Small intestine (tissue), 16 donors: ENCODE results near the gene MAML2. TPM values are rescaled to one million over a fixed set of nuclear protein-coding genes. Genes with fewer than 3 reads are reported as not detected.

ENCODE experiments used
- DNase-seq, 2 donors: peaks; one replicate each; pipeline versions ENCODE4 v3.0.0 to v3.0.0-alpha.2; 2013
- FAIRE-seq: peaks from 2 replicates; lab custom pipeline; 2012; peaks lifted over from hg19 to GRCh38; lab: Jason Lieb, UNC
- H3K27ac ChIP-seq, 3 donors: one replicate each; pipeline ENCODE4 v1.5.1; 2013; ENCODE audit warnings: low read length in 2 of 3, mild to moderate bottlenecking in 2 of 3, control low read depth in 1 of 3, inconsistent platforms in 1 of 3, low read depth in 1 of 3, moderate library complexity in 1 of 3
- H3K27me3 ChIP-seq, 3 donors: one replicate each; pipeline ENCODE4 v1.6.1; 2013; ENCODE audit warnings: low read length in 3 of 3, inconsistent platforms in 1 of 3; ENCODE audit not compliant: control insufficient read depth in 3 of 3, insufficient read depth in 3 of 3
- H3K36me3 ChIP-seq, 3 donors: one replicate each; pipeline ENCODE4 v1.6.1; 2013; ENCODE audit warnings: low read length in 3 of 3, inconsistent platforms in 1 of 3, low read depth in 1 of 3, mild to moderate bottlenecking in 1 of 3, moderate library complexity in 1 of 3; ENCODE audit not compliant: control insufficient read depth in 3 of 3, insufficient read depth in 2 of 3
- H3K4me1 ChIP-seq, 3 donors: one replicate each; pipeline ENCODE4 v1.6.1; 2013; ENCODE audit warnings: low read length in 2 of 3, inconsistent platforms in 1 of 3, low read depth in 1 of 3, mild to moderate bottlenecking in 1 of 3, moderate library complexity in 1 of 3; ENCODE audit not compliant: control insufficient read depth in 3 of 3, insufficient read depth in 2 of 3
- H3K4me3 ChIP-seq, 3 donors: one replicate each; pipeline ENCODE4 v1.5.1; 2013; ENCODE audit warnings: low read length in 3 of 3, control low read depth in 1 of 3, inconsistent platforms in 1 of 3, low read depth in 1 of 3, mild to moderate bottlenecking in 1 of 3, moderate library complexity in 1 of 3
- H3K9me3 ChIP-seq, 2 donors: one replicate each; pipeline ENCODE4 v1.6.1; 2013; ENCODE audit warnings: low read depth in 1 of 2, low read length in 1 of 2; ENCODE audit not compliant: control insufficient read depth in 2 of 2, insufficient read depth in 1 of 2
- whole genome bisulfite sequencing, 3 donors: extraction: QIAGEN DNeasy Blood & Tissue Kit; methylation state at CpG; one replicate each; pipeline ENCODE4 v1.1.7; 2013; 5-methylcytosine and 5-hydroxymethylcytosine counted together
- long read RNA-seq, 10 donors: transcript quantifications; one replicate each; lab custom pipeline, GENCODE V29; 2026
- polyA plus RNA-seq, 4 donors: library from polyadenylated mRNA; stranded (reverse) in 3 of 4; unstranded in 1 of 4; fragments of 200-250 nt in 3 of 4; fragments of 120-200 nt in 1 of 4; gene quantifications; one replicate each; pipeline versions ENCODE4 v1.2.1 to v1.2.3, GENCODE V29; 2013
- donor health status: healthy with polysubstance abuse.
- donor health status: control.
- donor health status: control.
- donor health status: Bipolar disorder and iron deficiency.
- donor health status: healthy.

MAML2 gene
- 10 to 100 TPM in 1 of 4 donors, 1 to 10 TPM in 1, under 1 TPM in 2; 0.45 to 11.6 (median 1.6) TPM for polyA plus RNA-seq
- long read RNA-seq, donor 1, partial matches to known transcripts, result 25 of 29 reads
- long read RNA-seq, donor 1, other reads (novel, unspliced or antisense), result 0 of 29 reads
- long read RNA-seq, donor 2, partial matches to known transcripts, result 0 of 2 reads
- long read RNA-seq, donor 2, other reads (novel, unspliced or antisense), result 0 of 2 reads
- long read RNA-seq, donor 3, result 0 reads
- long read RNA-seq, donor 4, result 0 reads
- long read RNA-seq, donor 5, result 0 reads
- long read RNA-seq, donor 6, partial matches to known transcripts, result 0 of 3 reads
- long read RNA-seq, donor 6, other reads (novel, unspliced or antisense), result 0 of 3 reads
- long read RNA-seq, donor 7, result 0 reads
- long read RNA-seq, donor 8, partial matches to known transcripts, result 0 of 1 reads
- long read RNA-seq, donor 8, other reads (novel, unspliced or antisense), result 0 of 1 reads
- long read RNA-seq, donor 9, result 0 reads
- long read RNA-seq, donor 10, partial matches to known transcripts, result 15 of 19 reads
- long read RNA-seq, donor 10, other reads (novel, unspliced or antisense), result 0 of 19 reads

DNA sequence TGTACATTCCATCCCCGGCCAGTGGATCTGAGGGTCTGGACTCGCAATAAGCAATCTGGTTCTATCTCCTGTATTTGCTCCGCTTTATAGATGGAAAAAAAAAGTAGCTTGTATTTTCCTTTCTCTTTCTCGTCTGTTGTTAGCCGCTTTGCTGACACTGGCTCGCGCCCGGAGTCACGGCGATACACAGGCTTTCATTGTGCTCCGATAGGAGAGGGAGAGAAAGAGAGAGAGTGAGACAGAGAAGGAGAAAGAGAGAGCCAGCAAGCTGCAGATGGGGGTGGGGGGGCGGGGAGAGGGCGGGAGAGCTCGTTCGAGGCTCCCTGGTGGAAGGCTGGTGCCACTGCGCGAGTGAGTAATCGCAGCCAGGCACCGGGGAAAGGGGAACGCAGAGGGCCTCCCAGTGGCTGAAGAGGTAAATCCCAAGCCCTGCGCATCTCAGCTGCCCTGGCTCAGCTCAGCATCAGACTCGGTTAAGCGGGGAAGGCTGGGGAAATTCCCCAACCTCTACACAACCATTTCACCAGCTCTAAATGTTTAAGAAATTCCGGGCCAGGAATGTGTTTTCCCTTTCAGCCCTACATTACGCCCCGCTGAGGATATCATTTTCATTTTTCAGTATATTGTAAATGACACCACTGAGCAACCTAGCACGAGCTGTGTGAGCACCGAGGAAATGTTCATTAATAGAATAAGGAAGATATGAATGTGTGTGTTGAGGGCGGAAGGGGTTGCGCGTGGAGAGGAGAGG lies at the start of gene MAML2:
TSS of gene MAML2 (minus strand) at position 235 of the 751 bp plus-strand sequence. CDS start 1,300 bp downstream, outside the sequence.
- DNase-seq (peak; percentile 92), FAIRE-seq (no peak)
- Histone ChIP-seq H3K4me1 (peaks cover 4 to 31% (median 15%) of the 10 kb centered on the region in 3 donors), H3K27me3 (no peaks in the 10 kb centered on the region), H3K36me3 (no peaks in the 10 kb centered on the region), H3K9me3 (no peaks in the 10 kb centered on the region), H3K27ac (peak within 1 kb of the TSS in 2 of 3 donors; percentile 81 to 85), H3K4me3 (peak within 1 kb of the TSS; percentile 75 to 89 (median 79))
- 1 to 6% (median 2%) methylated on average over 27 to 31 of the region's 31 CpGs for WGBS, 3 donors

GRCh38 chr11:96391698-96392307 lies 48.8 kb upstream of the MAML2 start:
- WGBS, 3 donors, result 89 to 97% (median 90%) methylated on average over 3 of the region's 3 CpGs
- peaks cover 0 to 9% of the 10 kb centered on the region in 2 donors for H3K9me3 ChIP-seq
- no peaks in the 10 kb centered on the region for H3K27me3 ChIP-seq
- FAIRE-seq (no peak), DNase-seq (no peak)
- no peaks in the 10 kb centered on the region for H3K36me3 ChIP-seq
- H3K4me3 ChIP-seq, result no peak overlapping the region
- peaks cover 0 to 3% (median 3%) of the 10 kb centered on the region in 3 donors for H3K4me1 ChIP-seq
- H3K27ac ChIP-seq, result no peak overlapping the region

- peak overlapping the region; percentile 90 to 97 (median 95) for H3K27ac ChIP-seq
These were observed 47.4 kb upstream of the MAML2 start for GRCh38 chr11:96390488-96390792.

DNA sequence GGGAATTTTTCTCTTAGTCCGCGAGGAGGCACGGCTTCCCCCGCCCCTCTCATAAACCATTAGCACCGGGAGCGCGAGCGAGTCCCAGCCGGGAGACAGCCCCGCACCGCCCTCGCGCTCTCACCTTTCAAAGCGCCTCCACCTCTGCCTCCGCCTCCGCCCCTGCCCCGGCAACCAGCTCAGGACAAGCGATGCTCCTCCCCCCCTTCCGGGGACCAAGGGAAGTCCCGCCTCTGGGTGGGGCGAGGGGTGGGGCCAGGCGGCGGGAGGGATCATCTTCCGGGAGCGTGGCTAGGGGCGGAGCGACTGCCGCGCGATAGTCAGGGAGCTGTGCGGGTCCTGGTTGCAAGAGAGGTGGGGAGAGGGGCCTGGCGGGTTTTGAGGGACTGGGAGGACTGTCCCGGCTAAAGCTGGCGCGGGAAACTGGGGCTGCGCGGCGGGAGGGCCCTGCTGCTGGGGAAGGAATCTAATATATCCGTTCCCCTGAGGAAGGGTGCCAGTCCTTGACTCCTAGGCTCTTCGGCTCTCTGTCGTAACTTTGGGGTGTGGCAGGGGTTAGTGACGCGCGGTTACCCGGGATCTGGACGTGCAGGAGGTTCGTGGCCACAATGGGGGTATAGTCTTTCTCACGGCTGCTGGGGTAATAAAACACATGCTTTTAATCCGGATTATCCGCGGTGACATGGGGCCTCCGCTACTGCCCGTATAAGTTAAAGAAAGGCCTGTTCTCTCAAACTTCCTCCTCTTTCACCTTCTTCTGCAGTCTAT lies 46.9 kb upstream of the MAML2 start, which contains the start of the genes CCDC82 and JRKL:
TSS of gene CCDC82 (minus strand) at position 193 of the 768 bp plus-strand sequence. CDS start 5,165 bp downstream, outside the sequence.
TSS of gene JRKL (plus strand) at position 294 of the 768 bp plus-strand sequence. CDS start 637 bp downstream, outside the sequence.
- 1% methylated on average over 40 to 53 of the region's 53 CpGs for WGBS, 3 donors
- FAIRE-seq (no peak), DNase-seq (peak; percentile 99)
- Histone ChIP-seq H3K27me3 (no peaks in the 10 kb centered on the region), H3K4me1 (peaks cover 0 to 3% (median 3%) of the 10 kb centered on the region in 3 donors), H3K4me3 (peak within 1 kb of the TSS; percentile 47 to 94 (median 77)), H3K36me3 (peaks cover 0 to 2% (median 0%) of the 10 kb centered on the region in 3 donors), H3K9me3 (peaks cover 0 to 9% of the 10 kb centered on the region in 2 donors), H3K27ac (peak within 1 kb of the TSS; percentile 90 to 97 (median 95))

More at GRCh38 chr11:96390488-96390792, 47.4 kb upstream of the MAML2 start:
- FAIRE-seq (no peak), DNase-seq (peak in 1 of 2 donors; percentile 40)
- H3K27me3 ChIP-seq, result no peaks in the 10 kb centered on the region
- H3K4me3 ChIP-seq, result peak overlapping the region; percentile 47 to 94 (median 77)
- peaks cover 0 to 9% of the 10 kb centered on the region in 2 donors for H3K9me3 ChIP-seq
- peaks cover 0 to 3% (median 3%) of the 10 kb centered on the region in 3 donors for H3K4me1 ChIP-seq
- WGBS, 3 donors, result 10 to 25% (median 13%) methylated on average over 6 of the region's 6 CpGs
- peaks cover 0 to 2% (median 0%) of the 10 kb centered on the region in 3 donors for H3K36me3 ChIP-seq

- peak overlapping the region in 2 of 3 donors; percentile 80 to 95 for H3K27ac ChIP-seq
- peak overlapping the region; percentile 47 to 94 (median 77) for H3K4me3 ChIP-seq
- peaks cover 0 to 2% (median 0%) of the 10 kb centered on the region in 3 donors for H3K36me3 ChIP-seq
- no peak for FAIRE-seq
- no peak for DNase-seq
- WGBS, 3 donors, result 0 to 1% (median 1%) methylated on average over 30 of the region's 30 CpGs
- H3K4me1 ChIP-seq, result peaks cover 0 to 3% (median 3%) of the 10 kb centered on the region in 3 donors
- H3K9me3 ChIP-seq, result peaks cover 0 to 9% of the 10 kb centered on the region in 2 donors
- no peaks in the 10 kb centered on the region for H3K27me3 ChIP-seq
These were observed 46.1 kb upstream of the MAML2 start for GRCh38 chr11:96388891-96389719.

DNA sequence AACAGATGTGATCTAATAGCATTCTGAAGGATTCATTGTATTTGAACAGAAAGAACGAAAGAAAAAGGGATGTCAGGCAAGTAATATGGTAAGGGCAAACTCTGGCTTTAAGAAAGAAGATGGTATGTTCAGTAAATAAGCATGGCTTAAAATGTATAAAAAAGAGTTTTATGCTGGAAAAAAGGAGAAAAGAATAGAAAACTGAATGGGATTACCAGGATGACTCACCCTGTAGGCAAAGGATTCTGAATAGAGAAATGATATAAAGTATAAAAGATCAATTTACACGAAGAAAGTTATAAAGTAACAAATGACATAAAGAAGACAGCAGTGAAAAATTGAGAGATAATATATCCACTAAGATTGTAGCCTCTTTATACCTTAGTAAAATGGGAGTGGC lies 42.2 kb upstream of the MAML2 start:
- FAIRE-seq (no peak), DNase-seq (no peak)
- Histone ChIP-seq H3K27ac (no peak overlapping the region), H3K27me3 (no peaks in the 10 kb centered on the region), H3K9me3 (no peaks in the 10 kb centered on the region), H3K4me1 (peaks cover 0 to 3% (median 3%) of the 10 kb centered on the region in 3 donors), H3K4me3 (no peak overlapping the region), H3K36me3 (peaks cover 0 to 4% (median 0%) of the 10 kb centered on the region in 3 donors)
- 79 to 93% (median 83%) methylated on average over 2 of the region's 2 CpGs for WGBS, 3 donors

DNA sequence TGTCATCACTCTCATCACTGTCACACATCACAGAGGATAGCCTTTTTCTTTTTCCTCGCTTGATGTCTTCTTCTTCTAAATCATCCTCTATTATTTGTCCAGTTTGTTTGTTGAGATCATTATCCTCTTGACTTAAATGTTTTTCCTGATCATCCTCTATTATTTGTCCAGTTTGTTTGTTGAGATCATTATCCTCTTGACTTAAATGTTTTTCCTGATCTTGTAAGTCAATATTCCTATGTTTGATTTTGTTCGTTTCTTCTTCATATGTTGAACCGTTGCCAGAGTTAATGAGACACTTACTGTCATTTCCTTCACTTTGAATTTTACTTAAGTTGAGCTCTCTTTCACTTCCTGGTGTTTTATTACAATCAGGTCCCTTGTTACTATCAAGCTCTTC lies 41.2 kb upstream of the MAML2 start:
- Histone ChIP-seq H3K4me1 (peaks cover 0 to 3% (median 3%) of the 10 kb centered on the region in 3 donors), H3K27ac (no peak overlapping the region), H3K4me3 (no peak overlapping the region), H3K36me3 (peaks cover 0 to 4% (median 0%) of the 10 kb centered on the region in 3 donors), H3K9me3 (no peaks in the 10 kb centered on the region), H3K27me3 (no peaks in the 10 kb centered on the region)
- WGBS, 3 donors, result 73 to 79% (median 78%) methylated on average over 3 of the region's 3 CpGs
- DNase-seq (no peak), FAIRE-seq (no peak)
